H9 (cell line): ENCODE data around the gene TOR4A. TPM values are rescaled to one million over a fixed set of nuclear protein-coding genes. Genes with fewer than 3 reads are reported as not detected.

ENCODE experiments used
- DNase-seq: peaks from one replicate; pipeline ENCODE4 v3.0.0-alpha.2; 2017
- H2AFZ ChIP-seq: one replicate; pipeline ENCODE4 v1.6.1; 2013; ENCODE audit warnings: mild to moderate bottlenecking, low read length, control low read depth, moderate library complexity
- H2AK5ac ChIP-seq: 2 replicates; pipeline ENCODE4 v1.6.1; 2013; ENCODE audit warnings: low read length, control low read depth, mixed read lengths; ENCODE audit not compliant: insufficient read length
- H2BK120ac ChIP-seq: one replicate; pipeline ENCODE4 v1.6.1; 2013; ENCODE audit warnings: low read depth, mild to moderate bottlenecking, low read length, control low read depth, inconsistent platforms; ENCODE audit not compliant: poor library complexity, severe bottlenecking
- H2BK12ac ChIP-seq: 2 replicates; pipeline ENCODE4 v1.6.1; 2013; ENCODE audit warnings: low read length, control low read depth, mixed read lengths, low read depth; ENCODE audit not compliant: insufficient read length
- H2BK15ac ChIP-seq: 2 replicates; pipeline ENCODE4 v1.6.1; 2013; ENCODE audit warnings: low read depth, low read length, control low read depth
- H2BK20ac ChIP-seq: one replicate; pipeline ENCODE4 v1.6.1; 2013; ENCODE audit warnings: low read depth, mild to moderate bottlenecking, low read length, control low read depth, inconsistent platforms; ENCODE audit not compliant: poor library complexity, severe bottlenecking
- H2BK5ac ChIP-seq: 2 replicates; pipeline ENCODE4 v1.6.1; 2013; ENCODE audit warnings: low read length, control low read depth, mixed read lengths; ENCODE audit not compliant: insufficient read length
- H3K14ac ChIP-seq: 2 replicates; pipeline ENCODE4 v1.6.1; 2013; ENCODE audit warnings: low read length, control low read depth; ENCODE audit not compliant: insufficient read depth
- H3K18ac ChIP-seq: 2 replicates; pipeline ENCODE4 v1.6.1; 2013; ENCODE audit warnings: low read depth, mild to moderate bottlenecking, mixed read lengths, low read length, control low read depth; ENCODE audit not compliant: insufficient read length
- H3K23ac ChIP-seq: 2 replicates; pipeline ENCODE4 v1.6.1; 2013; ENCODE audit warnings: low read length, control low read depth, mixed read lengths, low read depth; ENCODE audit not compliant: insufficient read length
- H3K23me2 ChIP-seq: 2 replicates; pipeline ENCODE4 v1.6.1; 2013; ENCODE audit warnings: low read depth, mild to moderate bottlenecking, mixed read lengths, low read length, control low read depth; ENCODE audit not compliant: insufficient read length, poor library complexity, severe bottlenecking
- H3K27ac ChIP-seq: 2 replicates; pipeline ENCODE4 v1.5.1; 2013; ENCODE audit warnings: low read length, control low read depth, mixed read lengths, low read depth; ENCODE audit not compliant: insufficient read length
- H3K27me3 ChIP-seq: 2 replicates; pipeline ENCODE4 v1.6.1; 2013; ENCODE audit warnings: low read length, control low read depth, inconsistent platforms; ENCODE audit not compliant: insufficient read depth
- H3K4ac ChIP-seq: 2 replicates; pipeline ENCODE4 v1.6.1; 2013; ENCODE audit warnings: low read depth, mild to moderate bottlenecking, control low read depth, inconsistent platforms, low read length, moderate library complexity
- H3K4me1 ChIP-seq: 2 replicates; pipeline ENCODE4 v1.6.1; 2013; ENCODE audit warnings: low read length, control low read depth, inconsistent platforms; ENCODE audit not compliant: insufficient read depth
- H3K4me2 ChIP-seq: 2 replicates; pipeline ENCODE4 v1.6.1; 2013; ENCODE audit warnings: low read length, control low read depth, mixed read lengths; ENCODE audit not compliant: insufficient read length, insufficient read depth
- H3K56ac ChIP-seq: 2 replicates; pipeline ENCODE4 v1.6.1; 2013; ENCODE audit warnings: low read depth, mild to moderate bottlenecking, mixed read lengths, low read length, control low read depth; ENCODE audit not compliant: insufficient read length
- H3K79me1 ChIP-seq: 2 replicates; pipeline ENCODE4 v1.6.1; 2013; ENCODE audit warnings: low read depth, mild to moderate bottlenecking, moderate library complexity, low read length, control low read depth, inconsistent platforms; ENCODE audit not compliant: insufficient read depth, poor library complexity, severe bottlenecking
- H3K79me2 ChIP-seq: 2 replicates; pipeline ENCODE4 v1.6.1; 2013; ENCODE audit warnings: low read length, control low read depth, inconsistent platforms; ENCODE audit not compliant: insufficient read depth
- H3K9ac ChIP-seq: 2 replicates; pipeline ENCODE4 v1.6.1; 2013; ENCODE audit warnings: low read length, control low read depth, mixed read lengths; ENCODE audit not compliant: insufficient read length; ENCODE audit errors: extremely low read depth
- H3K9me3 ChIP-seq: one replicate; pipeline ENCODE4 v1.6.1; 2013; ENCODE audit warnings: low read depth, low read length, inconsistent platforms; ENCODE audit not compliant: control insufficient read depth
- H3T11ph ChIP-seq: one replicate; pipeline ENCODE4 v1.6.1; 2013; ENCODE audit warnings: mild to moderate bottlenecking, low read length, control low read depth, inconsistent platforms
- H4K20me1 ChIP-seq: one replicate; pipeline ENCODE4 v1.6.1; 2013; ENCODE audit not compliant: control insufficient read depth, insufficient read length, insufficient read depth
- H4K5ac ChIP-seq: 2 replicates; pipeline ENCODE4 v1.6.1; 2013; ENCODE audit warnings: low read depth, mild to moderate bottlenecking, mixed read lengths, low read length, control low read depth; ENCODE audit not compliant: insufficient read length
- H4K8ac ChIP-seq: replicated peaks from 2 replicates; pipeline ENCODE4 v1.6.1; 2013; ENCODE audit warnings: low read length, control low read depth, mixed read lengths, low read depth; ENCODE audit not compliant: insufficient read length
- H4K91ac ChIP-seq: 2 replicates; pipeline ENCODE4 v1.6.1; 2013; ENCODE audit warnings: low read depth, mild to moderate bottlenecking, moderate library complexity, mixed read lengths, low read length, control low read depth; ENCODE audit not compliant: insufficient read length
- H3K27ac Mint-ChIP-seq, 3 experiments: 2 replicates in 2 of 3; 3 replicates in 1 of 3; pipeline ENCODE4 v1.8.0; 2020 to 2021; ENCODE audit warnings: mixed read lengths in 3 of 3, mild to moderate bottlenecking in 1 of 3, moderate library complexity in 1 of 3
- H3K27me3 Mint-ChIP-seq: 2 replicates; pipeline ENCODE4 v1.8.0; 2021; ENCODE audit warnings: low read depth, mild to moderate bottlenecking, moderate library complexity, mixed read lengths
- H3K36me3 Mint-ChIP-seq, 3 experiments: 2 replicates in 2 of 3; 3 replicates in 1 of 3; pipeline ENCODE4 v1.8.0; 2020 to 2021; ENCODE audit warnings: low read depth in 3 of 3, mixed read lengths in 3 of 3; ENCODE audit not compliant: insufficient read depth in 1 of 3
- H3K4me1 Mint-ChIP-seq, 2 experiments: 2 replicates each; pipeline ENCODE4 v1.8.0; 2020; ENCODE audit warnings: mixed read lengths in 2 of 2
- H3K4me3 Mint-ChIP-seq, 2 experiments: 2 replicates in 1 of 2; 3 replicates in 1 of 2; pipeline ENCODE4 v1.8.0; 2020 to 2021; ENCODE audit warnings: mild to moderate bottlenecking in 2 of 2, mixed read lengths in 2 of 2, moderate library complexity in 1 of 2
- H3K9me3 Mint-ChIP-seq, 2 experiments: 2 replicates in 1 of 2; 3 replicates in 1 of 2; pipeline ENCODE4 v1.8.0; 2020; ENCODE audit warnings: mild to moderate bottlenecking in 2 of 2, mixed read lengths in 2 of 2, moderate library complexity in 1 of 2
- CTCF ChIP-seq: fragments of 200-600 bp; sonication (generic); conservative IDR thresholded peaks from 3 replicates; pipeline ENCODE4 v1.8.0; 2021; ENCODE audit warnings: antibody characterized with exemption, mild to moderate bottlenecking
- WGBS: extraction: QIAGEN DNeasy Blood & Tissue Kit; methylation state at CpG from one replicate; pipeline ENCODE4 v1.1.7; 2013; ENCODE audit warnings: missing lambda C conversion rate, low lambda C conversion rate, mixed read lengths; ENCODE audit not compliant: insufficient read length; ENCODE audit errors: extremely low coverage; 5-methylcytosine and 5-hydroxymethylcytosine counted together
- total RNA-seq: library from RNA; stranded (reverse); gene quantifications from 2 replicates; pipeline ENCODE4 v1.2.1, GENCODE V29; 2021

TOR4A gene
- total RNA-seq, 1 experiment from 2014 or later = 6.2 TPM

GRCh38 chr9:137296670-137297664 is 19.4 kb downstream of the TOR4A start:
- peaks cover 0 to 5% (median 3%) of the 10 kb centered on the region in 3 experiments; a peak in 4 of 7 replicates for H3K36me3 Mint-ChIP-seq
- Histone ChIP-seq H3K14ac (no peak overlapping the region), H3K79me1 (no peaks in the 10 kb centered on the region), H3K4me1 (peaks cover 5% of the 10 kb centered on the region; the same call in 1 of the 2 replicates), H2AFZ (no peak overlapping the region), H3K27ac (no peak overlapping the region), H2BK5ac (no peak overlapping the region), H3K18ac (no peak overlapping the region), H3K23ac (no peak overlapping the region), H3K27me3 (peaks cover 5% of the 10 kb centered on the region; the same call in 1 of the 2 replicates), H3K23me2 (peaks cover 7% of the 10 kb centered on the region), H3K9ac (no peak overlapping the region), H3K9me3 (no peaks in the 10 kb centered on the region), H4K5ac (no peak overlapping the region), H4K91ac (no peak overlapping the region), H2BK12ac (no peak overlapping the region), H3T11ph (no peak overlapping the region), H3K79me2 (no peaks in the 10 kb centered on the region), H4K8ac (no peak overlapping the region), H2BK15ac (no peak overlapping the region), H2BK20ac (no peak overlapping the region), H4K20me1 (no peaks in the 10 kb centered on the region), H3K56ac (no peak overlapping the region), H2BK120ac (no peak overlapping the region), H2AK5ac (no peak overlapping the region), H3K4me2 (peak overlapping the region; percentile 20), H3K4ac (no peak overlapping the region)
- peak overlapping the region; percentile 53 to 76 for H3K4me3 Mint-ChIP-seq
- H3K27me3 Mint-ChIP-seq = peaks cover 48% of the 10 kb centered on the region
- no peak overlapping the region for H3K27ac Mint-ChIP-seq
- TF ChIP-seq CTCF = no peak
- peaks cover 32 to 40% of the 10 kb centered on the region in 2 experiments for H3K4me1 Mint-ChIP-seq
- DNase-seq = peak; percentile 45
- no CpG with 5 or more reads among the region's 24 CpGs for whole genome bisulfite sequencing
- H3K9me3 Mint-ChIP-seq = peaks cover 3 to 9% of the 10 kb centered on the region in 2 experiments
